ENCODE data around the gene ACSL6.

ACSL6 gene

GRCh38 chr5:132037353-132037752, 25.9 kb upstream of the ACSL6 start:
- TF ChIP-seq ZFX (IDR thresholded peaks at IDR 0.05) (no peak), CTCF (conservative IDR thresholded peaks at IDR 0.05) (no peak)
- no peak overlapping the region for H3K27ac ChIP-seq

- TF ChIP-seq ZFX (IDR thresholded peaks at IDR 0.05), result no peak
- no peak for TF ChIP-seq CTCF (conservative IDR thresholded peaks at IDR 0.05)
Measured at GRCh38 chr5:132033122-132033521, 21.7 kb upstream of the ACSL6 start.

DNA sequence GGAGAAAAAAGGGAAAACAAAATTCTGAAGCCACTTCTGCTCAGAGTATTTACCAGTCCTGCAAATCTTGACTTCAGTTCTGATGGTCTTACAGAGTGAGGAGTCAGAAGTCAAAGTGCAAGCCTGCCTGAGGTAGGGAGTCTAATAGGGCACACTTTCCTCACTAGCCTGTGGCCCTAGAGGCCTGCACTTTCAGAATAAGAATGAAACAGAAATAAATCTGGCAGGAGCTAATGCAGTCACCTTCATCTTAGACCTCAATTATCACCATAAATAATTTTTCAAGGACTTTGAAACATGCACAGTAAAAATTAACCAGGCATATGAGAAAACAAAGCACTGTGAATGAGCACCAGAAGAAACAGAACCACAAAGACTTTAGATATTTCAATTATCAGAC, 20.7 kb upstream of the ACSL6 start:
- no peak overlapping the region for H3K27ac ChIP-seq
- TF ChIP-seq ZFX (IDR thresholded peaks at IDR 0.05), result no peak
- no peak for TF ChIP-seq CTCF (conservative IDR thresholded peaks at IDR 0.05)

More at GRCh38 chr5:132033122-132033521, 21.7 kb upstream of the ACSL6 start:
- H3K27ac ChIP-seq, result no peak overlapping the region

DNA sequence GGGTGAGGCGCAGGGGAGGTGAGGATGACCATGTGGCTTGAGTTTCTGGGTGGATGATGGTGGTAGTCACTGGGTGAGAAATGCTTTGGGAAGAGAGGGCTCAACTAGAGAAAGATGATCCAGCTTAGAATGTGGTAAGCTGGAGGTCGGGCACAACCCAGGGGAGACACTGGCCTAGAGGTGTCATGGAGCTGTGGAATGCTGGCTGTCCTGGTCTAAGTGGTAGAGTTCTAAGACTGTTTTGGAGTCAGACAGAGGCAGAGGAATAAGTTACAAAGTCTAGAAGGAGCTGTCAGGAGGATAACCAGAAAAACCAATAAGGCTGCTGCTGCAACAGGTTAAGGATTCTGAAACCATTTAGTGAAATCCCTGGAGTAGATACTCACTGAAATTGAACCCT, 19.2 kb upstream of the ACSL6 start:
- TF ChIP-seq CTCF (conservative IDR thresholded peaks at IDR 0.05), result no peak
- TF ChIP-seq ZFX (IDR thresholded peaks at IDR 0.05), result no peak
- no peak overlapping the region for H3K27ac ChIP-seq

GRCh38 chr5:132029609-132030330, 18.3 kb upstream of the ACSL6 start:
- H3K27ac ChIP-seq, result no peak overlapping the region
- TF ChIP-seq CTCF (conservative IDR thresholded peaks at IDR 0.05) (no peak), ZFX (IDR thresholded peaks at IDR 0.05) (no peak)

DNA sequence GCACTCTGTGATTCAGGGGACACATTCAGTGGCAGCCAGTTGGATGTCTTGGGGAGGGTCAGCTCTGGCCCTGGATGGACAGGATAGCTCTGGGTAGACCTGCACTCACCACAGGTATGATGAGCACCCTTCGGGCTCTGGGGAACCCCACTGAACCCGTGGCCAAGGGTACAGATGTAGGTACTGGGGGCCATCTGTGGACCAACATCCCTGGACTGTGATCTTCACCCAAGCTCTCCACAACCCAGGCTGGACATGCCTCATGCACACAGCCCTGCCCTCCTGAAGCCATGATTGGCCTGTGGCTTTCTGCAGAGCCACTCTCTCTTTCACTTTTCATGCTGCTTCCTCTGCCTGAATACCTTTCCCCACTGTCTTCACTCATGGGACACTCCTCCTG, 15.6 kb upstream of the ACSL6 start:
- no peak overlapping the region for H3K27ac ChIP-seq
- TF ChIP-seq CTCF (conservative IDR thresholded peaks at IDR 0.05) (no peak), ZFX (IDR thresholded peaks at IDR 0.05) (no peak)

- TF ChIP-seq CTCF (conservative IDR thresholded peaks at IDR 0.05), result no peak
- H3K27ac ChIP-seq, result no peak overlapping the region
Measured at GRCh38 chr5:132026516-132027008, 15.1 kb upstream of the ACSL6 start.
